Suppressor macrophage (primary cell): ENCODE data around the gene SAMD9L.
"Not testable (repeated sequence)": the region's sequence is repeated elsewhere in the genome, so short reads cannot be mapped to it uniquely, and the experiment has no call there.

Source experiments
- DNase-seq, 4 experiments: peaks; one replicate each; pipeline ENCODE4 v3.0.0-alpha.2; 2020 to 2022

Gene SAMD9L

GRCh38 chr7:93146036-93146435 lies 2.1 kb downstream of the SAMD9L start:
- DNase-seq = no peak

- peak; percentile 55 to 87 (median 74) for DNase-seq
These were observed 2.8 kb downstream of the SAMD9L start for GRCh38 chr7:93145354-93145753.

GRCh38 chr7:93142127-93142526 lies 6.1 kb downstream of the SAMD9L start:
- no peak for DNase-seq

GRCh38 chr7:93140582-93141191 lies 7.5 kb downstream of the SAMD9L start:
- no peak for DNase-seq

GRCh38 chr7:93138576-93138975 lies 9.6 kb downstream of the SAMD9L start:
- no peak for DNase-seq

GRCh38 chr7:93133005-93133404 lies 15.2 kb downstream of the SAMD9L start:
- DNase-seq = no peak

- DNase-seq = no peak
These were observed 16.0 kb downstream of the SAMD9L start for GRCh38 chr7:93132216-93132615.

DNA sequence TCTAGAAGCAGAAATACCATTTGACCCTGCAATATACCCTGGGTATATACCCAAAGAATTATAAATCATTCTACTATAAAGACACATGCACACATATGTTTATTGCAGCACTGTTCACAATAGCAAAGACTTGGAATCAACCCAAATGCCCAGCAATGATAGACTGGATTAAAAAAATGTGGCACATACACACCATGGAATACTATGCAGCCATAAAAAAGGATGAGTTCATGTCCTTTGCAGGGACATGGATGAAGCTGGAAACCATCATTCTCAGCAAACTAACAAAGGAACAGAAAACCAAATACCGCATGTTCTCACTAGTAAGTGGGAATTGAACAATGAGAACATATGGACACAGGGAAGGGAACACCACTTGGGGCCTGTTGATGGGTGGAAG lies 21.2 kb downstream of the SAMD9L start:
- not testable (repeated sequence) for DNase-seq

- DNase-seq = not testable (repeated sequence)
These were observed 24.7 kb downstream of the SAMD9L start for GRCh38 chr7:93123532-93123931.

DNA sequence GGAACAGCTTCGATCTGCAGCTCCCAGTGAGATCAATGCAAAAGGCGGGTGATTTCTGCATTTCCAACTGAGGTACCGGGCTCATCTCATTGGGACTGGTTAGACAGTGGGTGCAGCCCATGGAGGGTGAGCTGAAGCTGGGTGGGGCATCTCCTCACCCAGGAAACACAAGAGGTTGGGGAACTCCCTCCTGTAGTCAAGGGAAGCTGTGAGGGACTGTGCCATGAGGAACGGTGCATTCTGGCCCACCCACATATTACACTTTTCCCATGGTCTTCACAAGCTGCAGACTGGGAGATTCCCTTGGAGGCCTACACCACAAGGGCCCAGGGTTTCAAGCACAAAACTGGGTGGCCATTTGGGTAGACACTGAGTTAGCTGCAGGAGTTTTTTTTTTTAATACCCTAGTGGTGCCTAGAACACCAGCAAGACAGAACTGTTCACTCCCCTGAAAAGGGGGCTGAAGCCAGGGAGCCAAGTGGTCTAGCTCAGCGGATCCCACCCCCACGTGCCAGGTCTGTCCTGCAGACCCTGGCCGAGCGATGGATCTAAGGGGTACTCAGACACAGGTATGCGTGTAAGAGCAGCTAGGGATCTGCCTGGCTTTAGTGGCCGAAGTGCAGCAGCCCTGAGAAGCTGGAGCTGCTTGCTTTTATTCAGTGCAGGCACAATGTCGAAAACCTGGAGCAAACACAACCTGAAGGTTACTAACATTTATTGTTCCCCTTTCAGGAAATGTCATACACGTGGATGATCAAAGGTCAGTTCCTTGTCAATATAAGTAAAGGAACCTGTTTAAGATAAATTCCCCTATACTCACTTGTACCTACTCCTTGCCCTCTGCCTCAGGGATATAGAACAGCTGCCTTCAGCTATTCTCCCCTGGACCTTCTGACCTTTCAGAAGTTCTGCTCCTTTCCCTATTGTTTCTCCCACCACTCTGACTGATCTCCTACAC lies 27.3 kb downstream of the SAMD9L start:
- DNase-seq = no peak

DNA sequence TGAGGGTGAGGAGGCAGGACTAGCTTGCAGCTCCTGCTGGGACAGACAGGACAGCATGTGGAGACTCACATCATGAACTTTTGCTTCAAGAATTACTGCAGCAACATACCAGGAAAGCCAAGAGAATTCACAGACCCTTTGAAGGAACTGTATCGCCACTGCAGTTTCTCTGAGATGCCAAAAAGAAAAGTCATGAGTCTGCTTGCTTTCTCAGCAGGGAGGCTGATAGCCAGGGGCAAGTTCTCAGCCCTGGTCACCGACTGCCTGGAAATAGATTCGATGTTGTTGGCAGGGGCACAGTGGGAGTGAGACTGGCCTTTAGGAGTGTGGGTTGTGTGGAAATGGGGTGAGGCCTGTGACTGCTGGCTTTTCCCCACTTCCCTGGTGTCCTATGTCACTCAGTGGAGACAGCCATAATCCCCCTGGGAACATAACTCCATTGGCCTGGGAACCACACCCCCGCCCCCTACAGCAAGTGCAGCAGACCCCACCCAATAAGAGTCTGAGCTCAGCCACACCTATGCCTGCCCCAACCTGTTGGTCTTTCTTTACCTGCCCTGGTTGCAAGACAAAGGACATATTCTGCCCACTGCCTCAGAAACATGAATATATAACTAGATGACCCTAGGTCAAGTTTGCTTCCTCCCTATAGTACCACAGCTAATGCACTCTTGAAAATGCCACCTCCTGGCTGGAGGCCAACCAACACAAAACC lies 28.8 kb downstream of the SAMD9L start:
- no peak for DNase-seq

GRCh38 chr7:93117852-93118530 lies 30.2 kb downstream of the SAMD9L start, which contains the start of gene SAMD9:
TSS of gene SAMD9 (minus strand) at chr7:93117979. CDS start at chr7:93106097, 11,882 bp downstream.
- peak; percentile 71 to 92 (median 84) for DNase-seq

- no peak for DNase-seq
These were observed 30.9 kb downstream of the SAMD9L start for GRCh38 chr7:93117327-93117726.

GRCh38 chr7:93115796-93116195 lies 32.4 kb downstream of the SAMD9L start:
- peak in 2 of 4 experiments; percentile 10 to 16 for DNase-seq

DNA sequence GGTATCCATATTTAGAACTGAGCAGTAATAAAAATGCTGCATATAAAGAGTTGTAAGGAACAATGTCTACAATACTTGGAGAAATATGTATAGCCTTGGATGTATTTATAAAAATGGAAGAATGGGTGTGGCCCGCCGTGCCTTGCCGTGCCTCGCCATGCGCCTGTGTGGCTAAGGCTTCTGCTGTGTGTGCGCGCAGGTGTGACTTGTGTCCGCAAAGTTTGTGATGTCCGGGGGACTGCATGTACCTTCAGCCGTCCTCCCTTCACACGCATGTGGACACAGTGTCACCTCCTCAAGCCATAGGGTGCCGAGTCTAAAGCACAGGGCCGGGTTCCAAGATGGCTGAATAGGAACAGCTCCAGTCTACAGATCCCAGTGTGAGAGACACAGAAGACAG lies 40.2 kb downstream of the SAMD9L start:
- DNase-seq = no peak

- DNase-seq = no peak
These were observed 50.8 kb downstream of the SAMD9L start for GRCh38 chr7:93097388-93097787.

- peak; percentile 9 to 46 (median 42) for DNase-seq
These were observed 55.3 kb downstream of the SAMD9L start for GRCh38 chr7:93092757-93093370.
